H1 (cell line): ENCODE measurements around the gene TEX14. TPM values are rescaled to one million over a fixed set of nuclear protein-coding genes. Genes with fewer than 3 reads are reported as not detected.

Experiments used
- CTCF ChIA-PET: fragments of 300-600 bp; sonication (Branson Sonifier 250); formaldehyde crosslinking; loops from one replicate; lab custom pipeline; 2021; ENCODE audit not compliant: partially characterized antibody; lab: Charles Lee
- POLR2A ChIA-PET: fragments of 300-600 bp; sonication (Branson Sonifier 250); formaldehyde crosslinking; loops from one replicate; lab custom pipeline; 2021; ENCODE audit warnings: inconsistent platforms; ENCODE audit not compliant: partially characterized antibody; lab: Charles Lee
- DNase-seq, 2 experiments: peaks; one replicate each; pipeline versions ENCODE4 v3.0.0 to v3.0.0-alpha.2; 2010 to 2022; ENCODE audit warnings: low spot score in 2 of 2, low read depth in 1 of 2, mixed read lengths in 1 of 2
- FAIRE-seq: peaks from 2 replicates; lab custom pipeline; 2011; peaks lifted over from hg19 to GRCh38; lab: Jason Lieb, UNC
- H2AFZ ChIP-seq: 2 replicates; pipeline ENCODE4 v1.8.1; 2012; ENCODE audit warnings: low read length, inconsistent platforms
- H2AK5ac ChIP-seq: 2 replicates; pipeline ENCODE4 v1.6.1; 2013; ENCODE audit warnings: low read depth, low read length
- H2BK120ac ChIP-seq: replicated peaks from 2 replicates; pipeline ENCODE3; 2013; ENCODE audit warnings: low read depth, low read length, inconsistent platforms
- H2BK12ac ChIP-seq: 2 replicates; pipeline ENCODE4 v1.6.1; 2013; ENCODE audit warnings: low read depth, low read length
- H2BK15ac ChIP-seq: 2 replicates; pipeline ENCODE4 v1.6.1; 2013; ENCODE audit warnings: low read length
- H2BK20ac ChIP-seq: 2 replicates; pipeline ENCODE4 v1.6.1; 2013; ENCODE audit warnings: low read length
- H2BK5ac ChIP-seq: 2 replicates; pipeline ENCODE4 v1.6.1; 2013; ENCODE audit warnings: low read depth, low read length
- H3K14ac ChIP-seq: 2 replicates; pipeline ENCODE4 v1.6.1; 2013; ENCODE audit warnings: inconsistent platforms; ENCODE audit not compliant: insufficient read length
- H3K18ac ChIP-seq: 2 replicates; pipeline ENCODE4 v1.6.1; 2013; ENCODE audit warnings: low read length; ENCODE audit errors: extremely low read depth
- H3K23ac ChIP-seq: 2 replicates; pipeline ENCODE4 v1.6.1; 2013; ENCODE audit warnings: inconsistent platforms; ENCODE audit not compliant: insufficient read length
- H3K23me2 ChIP-seq: 2 replicates; pipeline ENCODE4 v1.6.1; 2013; ENCODE audit warnings: low read depth, low read length
- H3K27ac ChIP-seq: 2 replicates; pipeline ENCODE4 v1.6.1; 2011; ENCODE audit warnings: low read depth, low read length, inconsistent platforms
- H3K27me3 ChIP-seq, 4 experiments: replicated peaks in 1 of 4; 1 replicate in 1 of 4; 2 replicates in 3 of 4; pipeline versions ENCODE4 v1.6.1 to v1.8.1; 2011 to 2013; ENCODE audit warnings: low read length in 3 of 4, mild to moderate bottlenecking in 3 of 4, inconsistent platforms in 2 of 4, mixed read lengths in 2 of 4, moderate library complexity in 1 of 4; ENCODE audit not compliant: control insufficient read depth in 3 of 4, insufficient read depth in 3 of 4; ENCODE audit errors: extremely low read depth in 1 of 4
- H3K36me3 ChIP-seq, 4 experiments: 2 replicates each; pipeline versions ENCODE4 v1.6.1 to v1.8.1; 2011 to 2013; ENCODE audit warnings: mild to moderate bottlenecking in 4 of 4, low read length in 3 of 4, moderate library complexity in 2 of 4, control low read depth in 1 of 4, inconsistent platforms in 1 of 4; ENCODE audit not compliant: insufficient read depth in 4 of 4, control insufficient read depth in 2 of 4
- H3K4ac ChIP-seq: replicated peaks from 2 replicates; pipeline ENCODE3; 2013; ENCODE audit warnings: low read length, low read depth, mixed read lengths, inconsistent platforms; ENCODE audit not compliant: insufficient read length
- H3K4me1 ChIP-seq, 4 experiments: replicated peaks in 1 of 4; 1 replicate in 1 of 4; 2 replicates in 3 of 4; pipeline versions ENCODE4 v1.6.1 to v1.8.1; 2011 to 2013; ENCODE audit warnings: low read length in 3 of 4, inconsistent platforms in 2 of 4, mixed read lengths in 1 of 4; ENCODE audit not compliant: insufficient read depth in 4 of 4, control insufficient read depth in 3 of 4
- H3K4me2 ChIP-seq, 2 experiments: 2 replicates each; pipeline versions ENCODE4 v1.6.1 to v1.8.1; 2011 to 2013; ENCODE audit warnings: low read depth in 2 of 2, low read length in 2 of 2, control low read depth in 1 of 2, inconsistent platforms in 1 of 2, mild to moderate bottlenecking in 1 of 2; ENCODE audit not compliant: insufficient read depth in 1 of 2
- H3K4me3 ChIP-seq, 4 experiments: fragments of 200-600, 300-600 bp in 1 of 4; sonication (generic), shearing (Covaris generic), sonication (Bioruptor Twin) in 1 of 4; 2 replicates each; pipeline versions ENCODE4 v1.5.1 to v1.8.1; 2011 to 2016; ENCODE audit warnings: low read length in 4 of 4, low read depth in 3 of 4, control low read depth in 2 of 4, inconsistent platforms in 2 of 4, mild to moderate bottlenecking in 2 of 4, mixed read lengths in 1 of 4, moderate library complexity in 1 of 4; ENCODE audit not compliant: insufficient read depth in 2 of 4; ENCODE audit errors: extremely low read depth in 1 of 4
- H3K56ac ChIP-seq: replicated peaks from 2 replicates; pipeline ENCODE3; 2013; ENCODE audit warnings: low read depth, mild to moderate bottlenecking, mixed read lengths, low read length, inconsistent platforms; ENCODE audit not compliant: insufficient read length
- H3K79me1 ChIP-seq: 2 replicates; pipeline ENCODE4 v1.6.1; 2013; ENCODE audit warnings: low read depth, low read length, control low read depth
- H3K79me2 ChIP-seq, 2 experiments: 2 replicates each; pipeline versions ENCODE4 v1.6.1 to v1.8.1; 2012 to 2013; ENCODE audit warnings: low read length in 2 of 2, mild to moderate bottlenecking in 2 of 2, inconsistent platforms in 1 of 2; ENCODE audit not compliant: insufficient read depth in 2 of 2, control insufficient read depth in 1 of 2
- H3K9ac ChIP-seq, 4 experiments: replicated peaks in 1 of 4; 1 replicate in 1 of 4; 2 replicates in 3 of 4; pipeline versions ENCODE4 v1.6.1 to v1.8.1; 2011 to 2013; ENCODE audit warnings: low read depth in 3 of 4, low read length in 3 of 4, control low read depth in 2 of 4, mild to moderate bottlenecking in 2 of 4, moderate library complexity in 2 of 4, inconsistent platforms in 1 of 4; ENCODE audit errors: extremely low read depth in 1 of 4
- H3K9me3 ChIP-seq, 2 experiments: 2 replicates each; pipeline versions ENCODE4 v1.6.1 to v1.8.1; 2012 to 2013; ENCODE audit warnings: mild to moderate bottlenecking in 2 of 2, moderate library complexity in 2 of 2, control low read depth in 1 of 2, inconsistent platforms in 1 of 2, low read depth in 1 of 2, low read length in 1 of 2, mixed read lengths in 1 of 2; ENCODE audit not compliant: insufficient read depth in 2 of 2
- H4K20me1 ChIP-seq, 2 experiments: replicated peaks in 1 of 2; 2 replicates each; pipeline versions ENCODE3 to v1.8.1; 2011 to 2013; ENCODE audit warnings: inconsistent platforms in 2 of 2, low read length in 2 of 2, mild to moderate bottlenecking in 1 of 2; ENCODE audit not compliant: insufficient read depth in 2 of 2, control insufficient read depth in 1 of 2
- H4K5ac ChIP-seq: 2 replicates; pipeline ENCODE4 v1.6.1; 2013; ENCODE audit warnings: low read length, low read depth, mixed read lengths, inconsistent platforms; ENCODE audit not compliant: insufficient read length
- H4K8ac ChIP-seq: 2 replicates; pipeline ENCODE4 v1.8.0; 2013; ENCODE audit warnings: mild to moderate bottlenecking, moderate library complexity, low read length, inconsistent platforms; ENCODE audit not compliant: insufficient read depth; ENCODE audit errors: extremely low read depth
- H4K91ac ChIP-seq: replicated peaks from 2 replicates; pipeline ENCODE3; 2013; ENCODE audit warnings: low read length, mixed read lengths, inconsistent platforms; ENCODE audit not compliant: insufficient read length
- BACH1 ChIP-seq: IDR thresholded peaks from 2 replicates; pipeline ENCODE4 v1.6.1; 2012; ENCODE audit warnings: low read length, improper control_type of control experiment
- BRCA1 ChIP-seq: IDR thresholded peaks from 2 replicates; pipeline ENCODE4 v1.6.1; 2012; ENCODE audit warnings: low read depth, low read length, improper control_type of control experiment
- CBX5 ChIP-seq: fragments of 300-800, 300-1000 bp; sonication (generic); IDR thresholded peaks from 2 replicates; pipeline ENCODE4 v1.7.1; 2016; ENCODE audit warnings: antibody characterized with exemption, low read length, low read depth
- CBX8 ChIP-seq: fragments of 300-800, 300-1000 bp; sonication (generic); IDR thresholded peaks from 2 replicates; pipeline ENCODE4 v1.7.1; 2016; ENCODE audit warnings: low read depth, low read length, borderline replicate concordance
- CHD1 ChIP-seq: IDR thresholded peaks from 2 replicates; pipeline ENCODE4 v1.6.1; 2012; ENCODE audit warnings: low read depth, low read length, improper control_type of control experiment
- FOSL1 ChIP-seq: IDR thresholded peaks from 2 replicates; pipeline ENCODE4 v1.6.1; 2011; ENCODE audit warnings: mild to moderate bottlenecking, low read depth, low read length, moderate library complexity; ENCODE audit not compliant: insufficient read depth
- GTF2F1 ChIP-seq: IDR thresholded peaks from 2 replicates; pipeline ENCODE4 v1.6.1; 2012; ENCODE audit warnings: low read depth, low read length, improper control_type of control experiment, borderline replicate concordance
- JUND ChIP-seq: IDR thresholded peaks from 2 replicates; pipeline ENCODE4 v1.6.1; 2011; ENCODE audit warnings: mild to moderate bottlenecking, improper control_type of control experiment, low read length
- KDM4A ChIP-seq: IDR thresholded peaks from one replicate; pipeline ENCODE4 v1.7.1; 2012; ENCODE audit warnings: low read depth, mild to moderate bottlenecking, moderate library complexity, low read length, inconsistent platforms; ENCODE audit not compliant: severe bottlenecking
- POLR2A ChIP-seq, 2 experiments: IDR thresholded peaks; 1 replicate in 1 of 2; 2 replicates in 1 of 2; pipeline ENCODE4 v1.6.1; 2011; ENCODE audit warnings: low read depth in 2 of 2, low read length in 2 of 2, mild to moderate bottlenecking in 2 of 2; ENCODE audit errors: control extremely low read depth in 1 of 2
- RBBP5 ChIP-seq: IDR thresholded peaks from 2 replicates; pipeline ENCODE4 v1.7.1; 2012; ENCODE audit warnings: low read depth, mild to moderate bottlenecking, inconsistent platforms, low read length, moderate library complexity, borderline replicate concordance
- RXRA ChIP-seq: IDR thresholded peaks from 2 replicates; pipeline ENCODE4 v1.6.1; 2011; ENCODE audit warnings: low read depth, mild to moderate bottlenecking, low read length, moderate library complexity; ENCODE audit not compliant: insufficient read depth
- SIRT6 ChIP-seq: IDR thresholded peaks from one replicate; pipeline ENCODE4 v1.7.1; 2012; ENCODE audit warnings: low read length, inconsistent platforms
- WGBS, 2 experiments: shearing (Covaris generic) in 1 of 2; methylation state at CpG; one replicate each; pipeline versions ENCODE4 v1.1.6 to v1.1.7; 2013 to 2015; ENCODE audit warnings: low lambda C conversion rate in 2 of 2, mixed read lengths in 2 of 2, inconsistent platforms in 1 of 2, low coverage in 1 of 2, missing lambda C conversion rate in 1 of 2; ENCODE audit not compliant: insufficient replicate concordance in 2 of 2, insufficient coverage in 1 of 2, insufficient read length in 1 of 2; ENCODE audit errors: extremely low coverage in 1 of 2, missing lambda C conversion rate in 1 of 2; 5-methylcytosine and 5-hydroxymethylcytosine counted together
- polyA plus RNA-seq, 7 experiments: library from polyadenylated mRNA; depleted of rRNA in 3 of 7; stranded (reverse) in 5 of 7; unstranded in 2 of 7; fragments of >200 nt in 5 of 7; fragments of 200-250 nt in 2 of 7; gene quantifications; 1 replicate in 5 of 7; 2 replicates in 1 of 7; 4 replicates in 1 of 7; pipeline versions ENCODE4 v1.2.1 to v1.2.3, GENCODE V29; 2011 to 2013; ENCODE audit warnings: missing spikeins in 2 of 7, mixed read lengths in 2 of 7
- total RNA-seq: library from RNA; stranded (reverse); fragmentation: NEBNext Ultra II Directional; extraction: Animal tissue kit (Norgen Biotek cat#: 25700); gene quantifications from 2 replicates; pipeline ENCODE4 v1.2.1, GENCODE V29; 2021
- TF ChIP-seq, protein P1 (sequence below): IDR thresholded peaks from 2 replicates; pipeline ENCODE4 v1.6.1; 2011; ENCODE audit warnings: low read depth, mild to moderate bottlenecking, low read length; ENCODE audit not compliant: insufficient read depth

Gene TEX14
- total and polyA plus RNA-seq, 2 of the 8 experiments (the other 6 are each of a cell fraction or from before 2014, with no cell fraction given), result 0.83 to 2.5 TPM

DNA sequence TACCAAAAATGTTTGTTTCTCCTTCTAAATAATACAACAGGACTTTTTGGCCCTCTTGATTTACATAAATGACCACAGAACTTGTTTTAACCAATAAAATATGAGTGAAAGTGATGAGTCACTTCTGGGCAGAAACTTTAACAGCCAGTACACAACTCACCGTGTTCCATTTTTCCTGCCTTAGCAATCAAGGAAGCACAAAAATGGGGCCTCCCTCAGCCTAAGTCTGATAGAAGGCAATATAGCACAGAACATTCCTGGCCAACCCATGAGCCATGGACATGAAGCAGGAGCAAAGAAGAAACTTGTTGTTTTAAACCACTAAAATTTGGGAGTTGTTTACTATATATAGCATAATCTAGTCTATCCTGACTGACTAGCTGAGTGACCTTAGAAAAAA, 116.3 kb downstream of the TEX14 start:
- Histone ChIP-seq H2BK15ac (no peak overlapping the region), H2AK5ac (no peak overlapping the region), H3K56ac (no peak overlapping the region), H3K4me1 (no peaks in the 10 kb centered on the region), H3K27ac (no peak overlapping the region), H3K4me3 (no peak overlapping the region), H3K9me3 (no peaks in the 10 kb centered on the region), H3K4me2 (no peak overlapping the region)
- no peak for TF ChIP-seq CBX5
- no peak for TF ChIP-seq RXRA
- TF ChIP-seq BACH1, result no peak
- no peak for TF ChIP-seq BRCA1
- no peak for TF ChIP-seq RBBP5
- TF ChIP-seq POLR2A (IDR thresholded peaks at IDR 0.05; ENCODE audit: control extremely low read depth in 1 of 2, low read depth in 2 of 2, low read length in 2 of 2), result no peak
- TF ChIP-seq SIRT6, result no peak
- TF ChIP-seq CBX8, result no peak
- TF ChIP-seq JUND, result no peak
- no peak for TF ChIP-seq CHD1
- no peak for TF ChIP-seq GTF2F1
- no peak for TF ChIP-seq KDM4A
- TF ChIP-seq FOSL1, result no peak
- TF ChIP-seq, protein P1, sequence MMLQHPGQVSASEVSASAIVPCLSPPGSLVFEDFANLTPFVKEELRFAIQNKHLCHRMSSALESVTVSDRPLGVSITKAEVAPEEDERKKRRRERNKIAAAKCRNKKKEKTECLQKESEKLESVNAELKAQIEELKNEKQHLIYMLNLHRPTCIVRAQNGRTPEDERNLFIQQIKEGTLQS, result no peak
- TF ChIP-seq, all 59 proteins: peak for 0
- Histone ChIP-seq H2BK12ac (no peak overlapping the region), H3K23me2 (no peaks in the 10 kb centered on the region), H3K4ac (no peak overlapping the region), H2AFZ (no peak overlapping the region), H3K79me2 (no peaks in the 10 kb centered on the region), H4K8ac (no peak overlapping the region), H3K9ac (no peak overlapping the region), H4K20me1 (no peaks in the 10 kb centered on the region), H4K5ac (no peak overlapping the region), H2BK5ac (no peak overlapping the region), H3K36me3 (no peaks in the 10 kb centered on the region), H3K14ac (no peak overlapping the region), H3K18ac (no peak overlapping the region), H3K79me1 (no peaks in the 10 kb centered on the region), H3K23ac (no peak overlapping the region), H2BK20ac (no peak overlapping the region), H2BK120ac (no peak overlapping the region), H3K27me3 (no peaks in the 10 kb centered on the region), H4K91ac (no peak overlapping the region)
- DNase-seq (no peak), FAIRE-seq (no peak)
- WGBS, 2 experiments, result 89% methylated on average over 1 of the region's 1 CpG; no CpG with 5 or more reads in 1 of the 2 experiments
- ChIA-PET CTCF (interaction anchor here (1.1 to 7.0 kb wide), 11 partner anchors 8 to 55 kb away, joined by 3 to 42 read pairs (median 11); no protein-coding TSS in a partner anchor), POLR2A (interaction anchor here (0.7 to 0.8 kb wide), 2 partner anchors 56 to 419 kb away, joined by 3 read pairs; no protein-coding TSS in a partner anchor)
